ENCODE results near the gene CENPP.

- TF ChIP-seq BHLHE40 (IDR thresholded peaks at IDR 0.05; ENCODE audit: borderline replicate concordance) (no peak), ARNT (IDR thresholded peaks at IDR 0.05) (no peak), FOXM1 (IDR thresholded peaks at IDR 0.05; ENCODE audit: borderline replicate concordance) (no peak), NFRKB (IDR thresholded peaks at IDR 0.05) (no peak), ELF4 (IDR thresholded peaks at IDR 0.05) (no peak), FOXK2 (IDR thresholded peaks at IDR 0.05) (no peak)
Measured at GRCh38 chr9:92576175-92576574, 250.4 kb downstream of the CENPP start.
